OCI-LY7 (cell line): Measurements from ENCODE around the gene SCFD2. TPM values are rescaled to one million over a fixed set of nuclear protein-coding genes. Genes with fewer than 3 reads are reported as not detected.

Experiments used
- BruUV-seq: library from RNA; stranded (reverse); fragments of 400-500 nt; replicated peaks from 2 replicates; lab custom pipeline; 2021; lab: Mats Ljungman, UMichigan
- CTCF ChIA-PET: fragments of 300-600 bp; sonication (Branson Sonifier 250); formaldehyde crosslinking; loops from one replicate; lab custom pipeline; 2022; ENCODE audit warnings: antibody characterized with exemption; ENCODE audit not compliant: unreplicated experiment; lab: Charles Lee
- POLR2A ChIA-PET: fragments of 300-600 bp; sonication (Branson Sonifier 250); formaldehyde crosslinking; loops from one replicate; lab custom pipeline; 2022; ENCODE audit warnings: antibody characterized with exemption; lab: Charles Lee
- DNase-seq: peaks from one replicate; pipeline ENCODE4 v3.0.0-alpha.2; 2015; ENCODE audit warnings: low spot score
- H2AFZ ChIP-seq: fragments of 200-600 bp; sonication (generic), shearing (Covaris generic); 2 replicates; pipeline ENCODE4 v1.6.1; 2014; ENCODE audit warnings: mild to moderate bottlenecking, antibody characterized with exemption, low read length, moderate library complexity
- H3K27ac ChIP-seq: fragments of 200-600 bp; sonication (generic); 2 replicates; pipeline ENCODE4 v1.5.1; 2014; ENCODE audit warnings: mixed run types, low read depth, mild to moderate bottlenecking, moderate library complexity, low read length, inconsistent platforms; ENCODE audit not compliant: poor library complexity, severe bottlenecking
- H3K36me3 ChIP-seq: fragments of 200-600 bp; sonication (generic); 2 replicates; pipeline ENCODE4 v1.6.1; 2014; ENCODE audit warnings: mild to moderate bottlenecking, antibody characterized with exemption, low read length, moderate library complexity, mixed read lengths; ENCODE audit not compliant: insufficient read depth
- H3K4me1 ChIP-seq: fragments of 200-600 bp; sonication (generic); 2 replicates; pipeline ENCODE4 v1.5.1; 2014; ENCODE audit warnings: mild to moderate bottlenecking, low read length; ENCODE audit not compliant: insufficient read depth, poor library complexity, severe bottlenecking
- H3K4me2 ChIP-seq: fragments of 200-600 bp; sonication (generic); 2 replicates; pipeline ENCODE4 v1.6.1; 2014; ENCODE audit warnings: mild to moderate bottlenecking, low read length
- H3K4me3 ChIP-seq: fragments of 200-600 bp; sonication (generic); 2 replicates; pipeline ENCODE4 v1.5.1; 2014; ENCODE audit warnings: mild to moderate bottlenecking, low read depth, low read length; ENCODE audit not compliant: poor library complexity, severe bottlenecking
- H3K79me2 ChIP-seq: fragments of 200-600 bp; sonication (generic); 2 replicates; pipeline ENCODE4 v1.6.1; 2016; ENCODE audit warnings: low read depth, mild to moderate bottlenecking, low read length, moderate library complexity, mixed read lengths; ENCODE audit not compliant: insufficient read depth
- H3K9me2 ChIP-seq: fragments of 200-600 bp; sonication (generic); 2 replicates; pipeline ENCODE4 v1.6.1; 2016; ENCODE audit warnings: mild to moderate bottlenecking, low read length, mixed read lengths; ENCODE audit not compliant: insufficient read depth
- H3K9me3 ChIP-seq: fragments of 200-600 bp; sonication (generic); 2 replicates; pipeline ENCODE4 v1.6.1; 2014; ENCODE audit warnings: mild to moderate bottlenecking, mixed run types, low read length, mixed read lengths
- H4K20me1 ChIP-seq: fragments of 200-600 bp; sonication (generic); 2 replicates; pipeline ENCODE4 v1.6.1; 2014; ENCODE audit warnings: mild to moderate bottlenecking, antibody characterized with exemption, low read length, moderate library complexity, mixed read lengths; ENCODE audit not compliant: insufficient read depth
- CTCF ChIP-seq: fragments of 200-600 bp; sonication (generic); conservative IDR thresholded peaks from 2 replicates; pipeline ENCODE4 v1.5.1; 2014; ENCODE audit warnings: mild to moderate bottlenecking, antibody characterized with exemption, low read length, moderate library complexity, mixed read lengths
- EZH2phosphoT487 ChIP-seq: fragments of 200-600 bp; sonication (generic); IDR thresholded peaks from 2 replicates; pipeline ENCODE4 v1.6.1; 2018; ENCODE audit warnings: low read depth, borderline replicate concordance, mild to moderate bottlenecking, mixed run types, antibody characterized with exemption, low read length, moderate library complexity, mixed read lengths
- intact Hi-C: fragments of 100-400 bp; cut with micrococcal nuclease; formaldehyde crosslinking; loops from one replicate; pipeline ENCODE4 v1.10.0; 2022; ENCODE audit not compliant: unreplicated experiment
- total RNA-seq, 2 experiments: library from RNA; depleted of rRNA in 1 of 2; stranded (reverse); fragments of >200 nt in 1 of 2; shearing (Covaris generic) in 1 of 2; gene quantifications; 2 replicates each; pipeline ENCODE4 v1.2.3, GENCODE V29; 2014 to 2022

SCFD2 gene
- total RNA-seq, 2 experiments from 2014 or later: 27.2 to 52.0 TPM

- Histone ChIP-seq H2AFZ (no peak overlapping the region), H4K20me1 (no peaks in the 10 kb centered on the region), H3K4me2 (no peak overlapping the region), H3K36me3 (no peaks in the 10 kb centered on the region), H3K9me3 (no peaks in the 10 kb centered on the region), H3K9me2 (no peaks in the 10 kb centered on the region), H3K4me3 (no peak overlapping the region), H3K79me2 (no peaks in the 10 kb centered on the region), H3K27ac (no peak overlapping the region), H3K4me1 (no peaks in the 10 kb centered on the region)
- intact Hi-C loops: loop anchor here (10.0 kb wide), 1 partner anchor 486 kb away; no protein-coding TSS in a partner anchor
- CTCF ChIA-PET: no interaction called here
- DNase-seq: no peak
- TF ChIP-seq EZH2phosphoT487 (no peak), CTCF (no peak)
- POLR2A ChIA-PET: no interaction called here
- no TSS peak for BruUV-seq
Measured at GRCh38 chr4:52860361-52860760, 505.5 kb downstream of the SCFD2 start.

GRCh38 chr4:52856801-52857200, 509.1 kb downstream of the SCFD2 start:
- ChIA-PET CTCF (no interaction called here), POLR2A (no interaction called here)
- Histone ChIP-seq H3K36me3 (no peaks in the 10 kb centered on the region), H3K27ac (no peak overlapping the region), H3K4me3 (no peak overlapping the region), H2AFZ (no peak overlapping the region), H4K20me1 (no peaks in the 10 kb centered on the region), H3K4me2 (no peak overlapping the region), H3K9me3 (no peaks in the 10 kb centered on the region), H3K79me2 (no peaks in the 10 kb centered on the region), H3K4me1 (no peaks in the 10 kb centered on the region), H3K9me2 (no peaks in the 10 kb centered on the region)
- DNase-seq: no peak
- TF ChIP-seq CTCF: no peak
- no peak for TF ChIP-seq EZH2phosphoT487
- intact Hi-C loops: no loop called here
- BruUV-seq: no TSS peak

- H3K9me3 ChIP-seq: no peaks in the 10 kb centered on the region
- no peak for DNase-seq
- H3K36me3 ChIP-seq: no peaks in the 10 kb centered on the region
- intact Hi-C loops: no loop called here
- no peaks in the 10 kb centered on the region for H3K79me2 ChIP-seq
- TF ChIP-seq EZH2phosphoT487 (no peak), CTCF (no peak)
- H3K9me2 ChIP-seq: no peaks in the 10 kb centered on the region
- no peak overlapping the region for H3K4me2 ChIP-seq
- H3K4me1 ChIP-seq: no peaks in the 10 kb centered on the region
- no peak overlapping the region for H3K4me3 ChIP-seq
- no peak overlapping the region for H3K27ac ChIP-seq
- ChIA-PET CTCF (no interaction called here), POLR2A (interaction anchor here (1.3 kb wide), 1 partner anchor 11 kb away, joined by 4 read pairs; no protein-coding TSS in a partner anchor)
- H2AFZ ChIP-seq: no peak overlapping the region
- H4K20me1 ChIP-seq: no peaks in the 10 kb centered on the region
- no TSS peak for BruUV-seq
Measured at GRCh38 chr4:52853351-52853750, 512.5 kb downstream of the SCFD2 start.
